ENCODE results near the gene HNRNPDL. TPM values are rescaled to one million over a fixed set of nuclear protein-coding genes. Genes with fewer than 3 reads are reported as not detected.

Gene HNRNPDL
- total RNA-seq, 2 donors from 2014 or later: 95.5 to 137 TPM

GRCh38 chr4:82458729-82459128 lies 28.5 kb upstream of the HNRNPDL start:
- H3K27ac ChIP-seq: no peak overlapping the region
- H3K27me3 ChIP-seq: no peaks in the 10 kb centered on the region
- no peaks in the 10 kb centered on the region for H3K4me1 ChIP-seq
- no peak for TF ChIP-seq CTCF (IDR thresholded peaks at IDR 0.05)
- no peak overlapping the region for H3K4me3 ChIP-seq
- DNase-seq: no peak
- H3K9me3 ChIP-seq: no peaks in the 10 kb centered on the region
- no peak overlapping the region for H3K9ac ChIP-seq (ENCODE audit: low read depth in 2 of 2, low read length in 2 of 2)
- intact Hi-C loops (cut with DNase I): no loop called here
- H3K36me3 ChIP-seq: no peaks in the 10 kb centered on the region

- H3K36me3 ChIP-seq: no peaks in the 10 kb centered on the region
- no peaks in the 10 kb centered on the region for H3K9me3 ChIP-seq
- H3K4me3 ChIP-seq: no peak overlapping the region
- H3K27ac ChIP-seq: no peak overlapping the region
- intact Hi-C loops (cut with DNase I): no loop called here
- no peaks in the 10 kb centered on the region for H3K4me1 ChIP-seq
- no peaks in the 10 kb centered on the region for H3K27me3 ChIP-seq
- no peak overlapping the region for H3K9ac ChIP-seq (ENCODE audit: low read depth in 2 of 2, low read length in 2 of 2)
- DNase-seq: no peak
- no peak for TF ChIP-seq CTCF (IDR thresholded peaks at IDR 0.05)
Measured at GRCh38 chr4:82457266-82457665, 27.0 kb upstream of the HNRNPDL start.

- Histone ChIP-seq H3K4me3 (no peak overlapping the region), H3K9me3 (no peaks in the 10 kb centered on the region), H3K9ac (ENCODE audit: low read depth in 2 of 2, low read length in 2 of 2) (no peak overlapping the region), H3K36me3 (peaks cover 5% of the 10 kb centered on the region), H3K4me1 (no peaks in the 10 kb centered on the region), H3K27ac (no peak overlapping the region), H3K27me3 (no peaks in the 10 kb centered on the region)
- DNase-seq: no peak
- intact Hi-C loops (cut with DNase I): no loop called here
- TF ChIP-seq CTCF (IDR thresholded peaks at IDR 0.05): no peak
Measured at GRCh38 chr4:82452026-82452425, 21.8 kb upstream of the HNRNPDL start.

- intact Hi-C loops (cut with DNase I): no loop called here
- H3K9ac ChIP-seq (ENCODE audit: low read depth in 2 of 2, low read length in 2 of 2): no peak overlapping the region
- no peaks in the 10 kb centered on the region for H3K4me1 ChIP-seq
- no peaks in the 10 kb centered on the region for H3K9me3 ChIP-seq
- no peak overlapping the region for H3K4me3 ChIP-seq
- no peaks in the 10 kb centered on the region for H3K27me3 ChIP-seq
- peaks cover 5% of the 10 kb centered on the region for H3K36me3 ChIP-seq
- no peak for TF ChIP-seq CTCF (IDR thresholded peaks at IDR 0.05)
- DNase-seq: no peak
- no peak overlapping the region for H3K27ac ChIP-seq
Measured at GRCh38 chr4:82450966-82451755, 20.9 kb upstream of the HNRNPDL start.

- Histone ChIP-seq H3K4me3 (no peak overlapping the region), H3K27ac (no peak overlapping the region), H3K9ac (ENCODE audit: low read depth in 2 of 2, low read length in 2 of 2) (no peak overlapping the region), H3K36me3 (peaks cover 5% of the 10 kb centered on the region), H3K27me3 (no peaks in the 10 kb centered on the region), H3K9me3 (no peaks in the 10 kb centered on the region), H3K4me1 (no peaks in the 10 kb centered on the region)
- TF ChIP-seq CTCF (IDR thresholded peaks at IDR 0.05): no peak
- intact Hi-C loops (cut with DNase I): no loop called here
- DNase-seq: no peak
Measured at GRCh38 chr4:82447886-82448285, 17.6 kb upstream of the HNRNPDL start.
